Measurements from ENCODE around the gene FHAD1. TPM values are rescaled to one million over a fixed set of nuclear protein-coding genes. Genes with fewer than 3 reads are reported as not detected.

The FHAD1 gene
- total RNA-seq, 6 experiments from 2014 or later: 0.06 to 0.53 (median 0.12) TPM; not detected in 3

GRCh38 chr1:15251857-15252835 lies 5.1 kb downstream of the FHAD1 start:
- Histone ChIP-seq H3K36me3 (no peaks in the 10 kb centered on the region), H3K4me1 (no peaks in the 10 kb centered on the region), H3K4me3 (no peak overlapping the region), H3K27ac (no peak overlapping the region), H3K27me3 (peaks cover 0 to 2% of the 10 kb centered on the region in 2 donors), H3K9me3 (no peaks in the 10 kb centered on the region)
- WGBS (ENCODE audit: insufficient coverage, low coverage, low lambda C conversion rate, missing lambda C conversion rate): 63% methylated on average over 12 of the region's 14 CpGs
- ATAC-seq (no peak), DNase-seq (no peak)
- no peak for TF ChIP-seq POLR2A (IDR thresholded peaks at IDR 0.05)
- intact Hi-C loops (cut with DNase I): no loop called here

- no peaks in the 10 kb centered on the region for H3K36me3 ChIP-seq
- intact Hi-C loops (cut with DNase I): no loop called here
- no peak for TF ChIP-seq CTCF (IDR thresholded peaks at IDR 0.05)
- TF ChIP-seq POLR2A (IDR thresholded peaks at IDR 0.05): no peak
- H3K4me1 ChIP-seq: no peaks in the 10 kb centered on the region
- no peak overlapping the region for H3K27ac ChIP-seq
- H3K9me3 ChIP-seq: no peaks in the 10 kb centered on the region
- DNase-seq (no peak), ATAC-seq (no peak)
- 62% methylated on average over 2 of the region's 2 CpGs for WGBS (ENCODE audit: insufficient coverage, low coverage, low lambda C conversion rate, missing lambda C conversion rate)
- H3K27me3 ChIP-seq: no peaks in the 10 kb centered on the region
- no peak overlapping the region for H3K4me3 ChIP-seq
Measured at GRCh38 chr1:15254559-15254958, 7.5 kb downstream of the FHAD1 start.

- no peak for TF ChIP-seq POLR2A (IDR thresholded peaks at IDR 0.05)
- no peak for TF ChIP-seq CTCF (IDR thresholded peaks at IDR 0.05)
- H3K27ac ChIP-seq: no peak overlapping the region
- H3K36me3 ChIP-seq: no peaks in the 10 kb centered on the region
- no peaks in the 10 kb centered on the region for H3K9me3 ChIP-seq
- H3K27me3 ChIP-seq: no peaks in the 10 kb centered on the region
- no peak overlapping the region for H3K4me3 ChIP-seq
- 72% methylated on average over 4 of the region's 4 CpGs for WGBS (ENCODE audit: insufficient coverage, low coverage, low lambda C conversion rate, missing lambda C conversion rate)
- ATAC-seq (no peak), DNase-seq (no peak)
- intact Hi-C loops (cut with DNase I): no loop called here
- H3K4me1 ChIP-seq: no peaks in the 10 kb centered on the region
Measured at GRCh38 chr1:15255582-15256149, 8.6 kb downstream of the FHAD1 start.

GRCh38 chr1:15256584-15256983 lies 9.6 kb downstream of the FHAD1 start:
- no peaks in the 10 kb centered on the region for H3K27me3 ChIP-seq
- no peak for ATAC-seq
- no peak overlapping the region for H3K27ac ChIP-seq
- 11% methylated on average over 3 of the region's 3 CpGs for WGBS (ENCODE audit: insufficient coverage, low coverage, low lambda C conversion rate, missing lambda C conversion rate)
- DNase-seq: no peak
- no peaks in the 10 kb centered on the region for H3K4me1 ChIP-seq
- intact Hi-C loops (cut with DNase I): no loop called here
- no peaks in the 10 kb centered on the region for H3K9me3 ChIP-seq
- no peak overlapping the region for H3K4me3 ChIP-seq
- no peaks in the 10 kb centered on the region for H3K36me3 ChIP-seq
- TF ChIP-seq CTCF (IDR thresholded peaks at IDR 0.05) (no peak), POLR2A (IDR thresholded peaks at IDR 0.05) (no peak)

GRCh38 chr1:15257309-15257708 lies 10.3 kb downstream of the FHAD1 start:
- H3K9me3 ChIP-seq: no peaks in the 10 kb centered on the region
- no peak overlapping the region for H3K27ac ChIP-seq
- no peak overlapping the region for H3K4me3 ChIP-seq
- intact Hi-C loops (cut with DNase I): no loop called here
- H3K4me1 ChIP-seq: no peaks in the 10 kb centered on the region
- WGBS (ENCODE audit: insufficient coverage, low coverage, low lambda C conversion rate, missing lambda C conversion rate): 47% methylated on average over 3 of the region's 14 CpGs
- no peaks in the 10 kb centered on the region for H3K36me3 ChIP-seq
- TF ChIP-seq POLR2A (IDR thresholded peaks at IDR 0.05): no peak
- no peak for TF ChIP-seq CTCF (IDR thresholded peaks at IDR 0.05)
- ATAC-seq: no peak
- no peaks in the 10 kb centered on the region for H3K27me3 ChIP-seq
- no peak for DNase-seq

Measured in right lobe of liver (tissue), 6 donors.